Measurements from ENCODE around the gene VEPH1. TPM values are rescaled to one million over a fixed set of nuclear protein-coding genes. Genes with fewer than 3 reads are reported as not detected.

VEPH1 gene
- total RNA-seq, 2 donors from 2014 or later: 0.21 TPM; not detected in 1

- H3K4me3 ChIP-seq: no peak overlapping the region
- no peak for TF ChIP-seq CTCF (IDR thresholded peaks at IDR 0.05)
- H3K36me3 ChIP-seq: no peaks in the 10 kb centered on the region
- DNase-seq (ENCODE audit: low spot score): no peak
- no peaks in the 10 kb centered on the region for H3K9me3 ChIP-seq
- no peak for ATAC-seq (ENCODE audit: insufficient number of reproducible peaks, low FRiP score, low read depth)
- H3K27me3 ChIP-seq (replicated peaks; ENCODE audit: insufficient read depth): no peaks in the 10 kb centered on the region
- no peak overlapping the region for H3K27ac ChIP-seq
- H3K4me1 ChIP-seq (ENCODE audit: control insufficient read depth in 1 of 2, low read depth in 2 of 2): no peaks in the 10 kb centered on the region
Measured at GRCh38 chr3:157271283-157271882, 231.8 kb downstream of the VEPH1 start.

DNA sequence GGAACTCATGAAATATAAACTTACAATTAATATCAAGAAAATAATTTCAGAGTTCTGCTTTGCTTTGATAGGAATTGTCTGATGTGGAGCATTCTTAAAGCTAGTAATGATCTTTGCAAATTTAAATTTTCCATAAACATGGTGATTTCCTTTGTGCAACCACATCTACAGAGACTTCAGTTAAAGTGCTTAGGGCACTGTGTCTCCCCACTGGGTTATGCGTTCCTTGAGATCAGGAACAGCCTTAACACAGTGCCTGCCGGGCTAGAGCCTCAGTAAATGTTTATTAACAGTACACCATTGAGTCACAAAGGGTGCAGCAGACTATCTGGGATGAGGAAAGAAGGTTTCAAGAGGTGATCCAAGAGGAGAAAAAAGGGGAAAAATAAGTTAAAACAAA is 235.2 kb downstream of the VEPH1 start:
- Histone ChIP-seq H3K4me3 (no peak overlapping the region), H3K27me3 (replicated peaks; ENCODE audit: insufficient read depth) (no peaks in the 10 kb centered on the region), H3K9me3 (no peaks in the 10 kb centered on the region), H3K36me3 (no peaks in the 10 kb centered on the region), H3K27ac (no peak overlapping the region), H3K4me1 (ENCODE audit: control insufficient read depth in 1 of 2, low read depth in 2 of 2) (no peaks in the 10 kb centered on the region)
- ATAC-seq (ENCODE audit: insufficient number of reproducible peaks, low FRiP score, low read depth) (no peak), DNase-seq (ENCODE audit: low spot score) (no peak)
- no peak for TF ChIP-seq CTCF (IDR thresholded peaks at IDR 0.05)

GRCh38 chr3:157265931-157266330 is 237.3 kb downstream of the VEPH1 start:
- H3K4me3 ChIP-seq: no peak overlapping the region
- DNase-seq (ENCODE audit: low spot score) (no peak), ATAC-seq (ENCODE audit: insufficient number of reproducible peaks, low FRiP score, low read depth) (no peak)
- TF ChIP-seq CTCF (IDR thresholded peaks at IDR 0.05): no peak
- no peaks in the 10 kb centered on the region for H3K36me3 ChIP-seq
- peaks cover 0 to 3% of the 10 kb centered on the region in 2 donors for H3K4me1 ChIP-seq (ENCODE audit: control insufficient read depth in 1 of 2, low read depth in 2 of 2)
- no peak overlapping the region for H3K27ac ChIP-seq
- no peaks in the 10 kb centered on the region for H3K27me3 ChIP-seq (replicated peaks; ENCODE audit: insufficient read depth)
- H3K9me3 ChIP-seq: no peaks in the 10 kb centered on the region

DNA sequence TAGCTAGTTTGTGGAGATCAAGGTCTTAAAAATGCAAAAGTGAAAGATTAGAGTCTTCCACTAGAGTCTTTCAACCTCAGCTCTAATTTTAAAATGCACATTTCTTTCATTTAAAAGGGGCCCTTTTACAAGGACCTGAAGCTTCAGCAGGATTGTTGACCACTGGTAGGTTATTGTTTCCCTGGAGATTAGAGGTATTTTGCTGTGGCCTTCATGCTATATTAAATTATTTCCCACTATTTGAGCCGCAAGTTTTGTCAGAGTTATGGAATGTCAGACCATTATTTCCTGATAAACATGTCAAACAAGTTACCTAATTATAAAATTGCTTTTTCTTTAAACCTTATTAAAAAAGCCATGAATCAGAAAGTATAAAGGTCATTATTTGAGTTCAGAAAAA is 240.2 kb downstream of the VEPH1 start:
- no peak for DNase-seq (ENCODE audit: low spot score)
- no peak for ATAC-seq (ENCODE audit: insufficient number of reproducible peaks, low FRiP score, low read depth)

GRCh38 chr3:157261000-157261399 is 242.2 kb downstream of the VEPH1 start:
- no peak for TF ChIP-seq CTCF (IDR thresholded peaks at IDR 0.05)
- peaks cover 0 to 4% of the 10 kb centered on the region in 2 donors for H3K4me1 ChIP-seq (ENCODE audit: control insufficient read depth in 1 of 2, low read depth in 2 of 2)
- H3K27ac ChIP-seq: no peak overlapping the region
- no peaks in the 10 kb centered on the region for H3K36me3 ChIP-seq
- H3K9me3 ChIP-seq: no peaks in the 10 kb centered on the region
- ATAC-seq (ENCODE audit: insufficient number of reproducible peaks, low FRiP score, low read depth) (no peak), DNase-seq (ENCODE audit: low spot score) (no peak)
- H3K4me3 ChIP-seq: no peak overlapping the region
- no peaks in the 10 kb centered on the region for H3K27me3 ChIP-seq (replicated peaks; ENCODE audit: insufficient read depth)

More for the DNA sequence above, 240.2 kb downstream of the VEPH1 start:
- Histone ChIP-seq H3K9me3 (no peaks in the 10 kb centered on the region), H3K4me3 (no peak overlapping the region), H3K27me3 (replicated peaks; ENCODE audit: insufficient read depth) (no peaks in the 10 kb centered on the region), H3K36me3 (no peaks in the 10 kb centered on the region), H3K27ac (no peak overlapping the region), H3K4me1 (ENCODE audit: control insufficient read depth in 1 of 2, low read depth in 2 of 2) (peaks cover 0 to 4% of the 10 kb centered on the region in 2 donors)
- TF ChIP-seq CTCF (IDR thresholded peaks at IDR 0.05): no peak
